Esophagus muscularis mucosa (tissue), 3 donors: ENCODE data around the gene MATN4.

Source experiments
- CTCF ChIP-seq, 3 experiments: fragments of 200-600 bp in 2 of 3; fragments of 450-650 bp in 1 of 3; sonication (generic) in 2 of 3; IDR thresholded peaks; one replicate each; pipeline ENCODE4 v1.5.1; 2017 to 2019; ENCODE audit warnings: antibody characterized with exemption in 3 of 3, mild to moderate bottlenecking in 2 of 3, moderate library complexity in 1 of 3
- POLR2A ChIP-seq: fragments of 450-650 bp; IDR thresholded peaks from one replicate; pipeline ENCODE4 v1.6.1; 2017; ENCODE audit warnings: antibody characterized with exemption, moderate library complexity, mild to moderate bottlenecking, low read depth

- TF ChIP-seq CTCF (IDR thresholded peaks at IDR 0.05) (no peak), POLR2A (no peak)
Observed at GRCh38 chr20:45340951-45341350, 32.9 kb upstream of the MATN4 start.
